ENCODE measurements around the gene MAP6. TPM values are rescaled to one million over a fixed set of nuclear protein-coding genes. Genes with fewer than 3 reads are reported as not detected.

Gene MAP6
- total and polyA plus RNA-seq, 2 of the 13 experiments (the other 11 are each of a cell fraction or from before 2014, with no cell fraction given): 0.04 TPM; not detected in 1

DNA sequence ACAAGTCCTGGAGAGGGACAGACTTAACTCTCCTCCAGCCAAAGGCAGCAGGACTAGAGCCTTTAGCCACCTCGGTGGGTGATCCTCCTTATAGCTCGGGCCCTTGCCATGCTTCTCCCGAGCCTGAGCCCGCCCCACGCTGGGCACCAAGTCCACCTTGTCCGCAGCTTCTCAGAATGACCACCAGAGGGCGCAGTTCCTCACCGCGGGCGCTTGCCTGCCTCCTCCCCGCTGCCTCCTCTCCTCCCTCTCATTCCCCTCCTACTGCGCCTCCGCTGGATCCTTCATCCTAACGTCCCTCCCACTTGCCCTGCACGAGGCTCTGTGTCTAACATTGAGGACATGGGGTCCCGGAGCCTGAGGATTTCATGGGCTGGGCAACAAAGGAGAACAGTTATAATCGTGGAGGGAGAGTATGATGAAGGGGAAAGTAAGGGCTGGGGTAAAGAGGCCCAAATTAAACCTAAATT is 37.5 kb upstream of the MAP6 start (continued):
- peak; percentile 53; the same call in 1 of the 2 replicates for TF ChIP-seq SAP130 (CRISPR knock-in tag; IDR thresholded peaks at IDR 0.05; ENCODE audit: low read depth)
- no peak for TF ChIP-seq ZNF704 (CRISPR knock-in tag; IDR thresholded peaks at IDR 0.05; ENCODE audit: borderline replicate concordance)
- TF ChIP-seq, protein P1, sequence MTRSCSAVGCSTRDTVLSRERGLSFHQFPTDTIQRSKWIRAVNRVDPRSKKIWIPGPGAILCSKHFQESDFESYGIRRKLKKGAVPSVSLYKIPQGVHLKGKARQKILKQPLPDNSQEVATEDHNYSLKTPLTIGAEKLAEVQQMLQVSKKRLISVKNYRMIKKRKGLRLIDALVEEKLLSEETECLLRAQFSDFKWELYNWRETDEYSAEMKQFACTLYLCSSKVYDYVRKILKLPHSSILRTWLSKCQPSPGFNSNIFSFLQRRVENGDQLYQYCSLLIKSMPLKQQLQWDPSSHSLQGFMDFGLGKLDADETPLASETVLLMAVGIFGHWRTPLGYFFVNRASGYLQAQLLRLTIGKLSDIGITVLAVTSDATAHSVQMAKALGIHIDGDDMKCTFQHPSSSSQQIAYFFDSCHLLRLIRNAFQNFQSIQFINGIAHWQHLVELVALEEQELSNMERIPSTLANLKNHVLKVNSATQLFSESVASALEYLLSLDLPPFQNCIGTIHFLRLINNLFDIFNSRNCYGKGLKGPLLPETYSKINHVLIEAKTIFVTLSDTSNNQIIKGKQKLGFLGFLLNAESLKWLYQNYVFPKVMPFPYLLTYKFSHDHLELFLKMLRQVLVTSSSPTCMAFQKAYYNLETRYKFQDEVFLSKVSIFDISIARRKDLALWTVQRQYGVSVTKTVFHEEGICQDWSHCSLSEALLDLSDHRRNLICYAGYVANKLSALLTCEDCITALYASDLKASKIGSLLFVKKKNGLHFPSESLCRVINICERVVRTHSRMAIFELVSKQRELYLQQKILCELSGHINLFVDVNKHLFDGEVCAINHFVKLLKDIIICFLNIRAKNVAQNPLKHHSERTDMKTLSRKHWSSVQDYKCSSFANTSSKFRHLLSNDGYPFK (CRISPR knock-in tag; IDR thresholded peaks at IDR 0.05; ENCODE audit: borderline replicate concordance): no peak; the same call in 1 of the 2 replicates
- no peak for TF ChIP-seq KLF12 (CRISPR knock-in tag; IDR thresholded peaks at IDR 0.05; ENCODE audit: borderline replicate concordance)
- TF ChIP-seq, protein P2, sequence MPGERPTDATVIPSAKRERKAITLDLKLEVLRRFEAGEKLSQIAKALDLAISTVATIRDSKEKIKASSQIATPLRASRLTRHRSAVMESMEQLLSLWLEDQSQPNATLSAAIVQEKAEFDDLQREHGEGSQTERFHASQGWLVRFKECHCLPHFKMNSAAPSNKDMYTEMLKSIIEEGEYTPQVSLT (CRISPR knock-in tag; IDR thresholded peaks at IDR 0.05; ENCODE audit: borderline replicate concordance, low read depth): no peak
- TF ChIP-seq KLF16 (CRISPR knock-in tag; IDR thresholded peaks at IDR 0.05): no peak
- TF ChIP-seq FOXO1 (CRISPR knock-in tag; IDR thresholded peaks at IDR 0.05): peak; percentile 17; the same call in 1 of the 2 replicates
- TF ChIP-seq HOXD1 (CRISPR knock-in tag; IDR thresholded peaks at IDR 0.05): no peak
- TF ChIP-seq, protein P3, sequence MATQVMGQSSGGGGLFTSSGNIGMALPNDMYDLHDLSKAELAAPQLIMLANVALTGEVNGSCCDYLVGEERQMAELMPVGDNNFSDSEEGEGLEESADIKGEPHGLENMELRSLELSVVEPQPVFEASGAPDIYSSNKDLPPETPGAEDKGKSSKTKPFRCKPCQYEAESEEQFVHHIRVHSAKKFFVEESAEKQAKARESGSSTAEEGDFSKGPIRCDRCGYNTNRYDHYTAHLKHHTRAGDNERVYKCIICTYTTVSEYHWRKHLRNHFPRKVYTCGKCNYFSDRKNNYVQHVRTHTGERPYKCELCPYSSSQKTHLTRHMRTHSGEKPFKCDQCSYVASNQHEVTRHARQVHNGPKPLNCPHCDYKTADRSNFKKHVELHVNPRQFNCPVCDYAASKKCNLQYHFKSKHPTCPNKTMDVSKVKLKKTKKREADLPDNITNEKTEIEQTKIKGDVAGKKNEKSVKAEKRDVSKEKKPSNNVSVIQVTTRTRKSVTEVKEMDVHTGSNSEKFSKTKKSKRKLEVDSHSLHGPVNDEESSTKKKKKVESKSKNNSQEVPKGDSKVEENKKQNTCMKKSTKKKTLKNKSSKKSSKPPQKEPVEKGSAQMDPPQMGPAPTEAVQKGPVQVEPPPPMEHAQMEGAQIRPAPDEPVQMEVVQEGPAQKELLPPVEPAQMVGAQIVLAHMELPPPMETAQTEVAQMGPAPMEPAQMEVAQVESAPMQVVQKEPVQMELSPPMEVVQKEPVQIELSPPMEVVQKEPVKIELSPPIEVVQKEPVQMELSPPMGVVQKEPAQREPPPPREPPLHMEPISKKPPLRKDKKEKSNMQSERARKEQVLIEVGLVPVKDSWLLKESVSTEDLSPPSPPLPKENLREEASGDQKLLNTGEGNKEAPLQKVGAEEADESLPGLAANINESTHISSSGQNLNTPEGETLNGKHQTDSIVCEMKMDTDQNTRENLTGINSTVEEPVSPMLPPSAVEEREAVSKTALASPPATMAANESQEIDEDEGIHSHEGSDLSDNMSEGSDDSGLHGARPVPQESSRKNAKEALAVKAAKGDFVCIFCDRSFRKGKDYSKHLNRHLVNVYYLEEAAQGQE (IDR thresholded peaks at IDR 0.05; ENCODE audit: borderline replicate concordance in 1 of 2, low read depth in 1 of 2, low read length in 2 of 2): no peak
- TF ChIP-seq HOXA9 (CRISPR knock-in tag; IDR thresholded peaks at IDR 0.05; ENCODE audit: borderline replicate concordance): no peak
- TF ChIP-seq STAG1 (CRISPR knock-in tag; IDR thresholded peaks at IDR 0.05): peak; percentile 89
- no peak for TF ChIP-seq ZKSCAN8 (CRISPR knock-in tag; IDR thresholded peaks at IDR 0.05; ENCODE audit: borderline replicate concordance)
- TF ChIP-seq ZNF143 (CRISPR knock-in tag; IDR thresholded peaks at IDR 0.05): no peak
- TF ChIP-seq ZNF510 (CRISPR knock-in tag; IDR thresholded peaks at IDR 0.05; ENCODE audit: low read depth): no peak
- TF ChIP-seq, protein P4, sequence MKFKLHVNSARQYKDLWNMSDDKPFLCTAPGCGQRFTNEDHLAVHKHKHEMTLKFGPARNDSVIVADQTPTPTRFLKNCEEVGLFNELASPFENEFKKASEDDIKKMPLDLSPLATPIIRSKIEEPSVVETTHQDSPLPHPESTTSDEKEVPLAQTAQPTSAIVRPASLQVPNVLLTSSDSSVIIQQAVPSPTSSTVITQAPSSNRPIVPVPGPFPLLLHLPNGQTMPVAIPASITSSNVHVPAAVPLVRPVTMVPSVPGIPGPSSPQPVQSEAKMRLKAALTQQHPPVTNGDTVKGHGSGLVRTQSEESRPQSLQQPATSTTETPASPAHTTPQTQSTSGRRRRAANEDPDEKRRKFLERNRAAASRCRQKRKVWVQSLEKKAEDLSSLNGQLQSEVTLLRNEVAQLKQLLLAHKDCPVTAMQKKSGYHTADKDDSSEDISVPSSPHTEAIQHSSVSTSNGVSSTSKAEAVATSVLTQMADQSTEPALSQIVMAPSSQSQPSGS (CRISPR knock-in tag; IDR thresholded peaks at IDR 0.05): no peak
- TF ChIP-seq ZNF101 (CRISPR knock-in tag; IDR thresholded peaks at IDR 0.05; ENCODE audit: borderline replicate concordance, low read depth): no peak
- no peak for TF ChIP-seq ZNF841 (CRISPR knock-in tag; IDR thresholded peaks at IDR 0.05; ENCODE audit: borderline replicate concordance)
- no peak for TF ChIP-seq SMAD1 (CRISPR knock-in tag; IDR thresholded peaks at IDR 0.05; ENCODE audit: borderline replicate concordance, low read depth)
- no peak for TF ChIP-seq RELA (CRISPR knock-in tag; IDR thresholded peaks at IDR 0.05)
